GM10266 (cell line): ENCODE data around the gene COPA.

Experiments
- DNase-seq: peaks from one replicate; pipeline ENCODE4 v3.0.0; 2012; ENCODE audit errors: extremely low spot score
- TF ChIP-seq, protein P1 (sequence below): IDR thresholded peaks from 2 replicates; pipeline ENCODE4 v1.5.1; 2012; ENCODE audit warnings: mild to moderate bottlenecking, low read depth; ENCODE audit not compliant: control insufficient read depth, insufficient read depth; ENCODE audit errors: missing control alignments

COPA gene

DNA sequence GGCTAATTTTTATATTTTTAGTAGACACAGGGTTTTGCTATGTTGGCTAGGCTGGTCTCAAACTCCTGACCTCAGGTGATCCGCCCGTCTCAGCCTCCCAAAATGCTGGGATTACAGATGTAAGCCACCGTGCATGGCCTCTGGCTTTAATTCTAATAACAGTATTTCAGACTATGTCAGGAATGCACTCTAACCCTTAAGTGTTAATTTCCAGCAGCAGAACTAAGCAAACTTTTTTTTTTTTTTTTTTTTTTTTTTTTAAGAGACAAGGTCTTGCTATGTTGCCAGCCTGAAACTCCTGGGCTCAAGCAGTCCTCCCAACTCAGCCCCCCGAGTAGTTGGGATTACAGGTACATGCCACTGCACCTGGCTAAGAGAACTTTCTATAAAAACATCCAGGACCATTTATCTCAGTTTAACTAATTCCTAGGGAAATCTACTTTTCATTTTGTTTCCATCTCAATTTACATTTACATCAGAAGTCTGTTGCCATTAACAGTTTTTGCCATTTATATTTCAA, 87.2 kb downstream of the COPA start:
- DNase-seq, result no peak
- TF ChIP-seq, protein P1, sequence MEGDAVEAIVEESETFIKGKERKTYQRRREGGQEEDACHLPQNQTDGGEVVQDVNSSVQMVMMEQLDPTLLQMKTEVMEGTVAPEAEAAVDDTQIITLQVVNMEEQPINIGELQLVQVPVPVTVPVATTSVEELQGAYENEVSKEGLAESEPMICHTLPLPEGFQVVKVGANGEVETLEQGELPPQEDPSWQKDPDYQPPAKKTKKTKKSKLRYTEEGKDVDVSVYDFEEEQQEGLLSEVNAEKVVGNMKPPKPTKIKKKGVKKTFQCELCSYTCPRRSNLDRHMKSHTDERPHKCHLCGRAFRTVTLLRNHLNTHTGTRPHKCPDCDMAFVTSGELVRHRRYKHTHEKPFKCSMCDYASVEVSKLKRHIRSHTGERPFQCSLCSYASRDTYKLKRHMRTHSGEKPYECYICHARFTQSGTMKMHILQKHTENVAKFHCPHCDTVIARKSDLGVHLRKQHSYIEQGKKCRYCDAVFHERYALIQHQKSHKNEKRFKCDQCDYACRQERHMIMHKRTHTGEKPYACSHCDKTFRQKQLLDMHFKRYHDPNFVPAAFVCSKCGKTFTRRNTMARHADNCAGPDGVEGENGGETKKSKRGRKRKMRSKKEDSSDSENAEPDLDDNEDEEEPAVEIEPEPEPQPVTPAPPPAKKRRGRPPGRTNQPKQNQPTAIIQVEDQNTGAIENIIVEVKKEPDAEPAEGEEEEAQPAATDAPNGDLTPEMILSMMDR, result no peak

DNA sequence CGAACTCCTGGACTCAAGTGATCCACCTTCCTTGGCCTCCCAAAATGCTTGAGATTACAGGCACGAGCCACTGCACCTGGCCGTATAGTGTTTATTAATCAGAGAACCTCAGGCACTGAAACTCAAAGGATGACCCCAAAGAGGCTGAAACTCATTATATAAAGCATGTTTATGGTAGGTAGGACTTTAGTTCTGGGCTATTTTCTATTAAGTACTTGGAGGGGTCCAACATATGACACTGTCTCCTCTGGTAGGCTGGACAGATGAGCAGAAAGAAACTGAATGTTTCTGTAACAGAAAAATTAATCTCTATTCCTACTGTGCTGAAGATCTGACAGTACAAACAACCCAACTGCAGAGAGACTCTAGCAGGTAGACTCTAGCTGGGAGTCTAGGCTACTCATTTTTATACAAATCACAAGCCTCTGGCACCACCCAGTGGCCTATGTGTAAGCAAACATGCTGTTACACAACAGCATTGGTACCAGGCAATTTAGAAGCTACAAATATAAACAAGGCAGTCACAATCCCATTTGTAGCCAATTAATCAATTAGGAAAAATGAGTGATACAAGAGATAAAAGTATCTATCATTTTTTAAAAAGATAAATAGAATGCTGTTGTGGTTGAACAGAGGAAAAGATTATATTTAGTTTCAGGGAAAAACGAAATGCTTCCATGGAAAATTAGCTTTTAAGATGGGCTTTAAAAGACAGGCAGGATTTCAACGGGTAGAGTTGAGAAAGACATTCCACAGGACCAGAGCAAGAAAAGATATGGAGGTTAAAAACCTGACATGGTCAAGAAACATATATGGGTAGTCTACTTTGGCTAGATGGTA, 91.1 kb downstream of the COPA start:
- DNase-seq, result peak; percentile 63
- TF ChIP-seq, protein P1, result peak; percentile 79

DNA sequence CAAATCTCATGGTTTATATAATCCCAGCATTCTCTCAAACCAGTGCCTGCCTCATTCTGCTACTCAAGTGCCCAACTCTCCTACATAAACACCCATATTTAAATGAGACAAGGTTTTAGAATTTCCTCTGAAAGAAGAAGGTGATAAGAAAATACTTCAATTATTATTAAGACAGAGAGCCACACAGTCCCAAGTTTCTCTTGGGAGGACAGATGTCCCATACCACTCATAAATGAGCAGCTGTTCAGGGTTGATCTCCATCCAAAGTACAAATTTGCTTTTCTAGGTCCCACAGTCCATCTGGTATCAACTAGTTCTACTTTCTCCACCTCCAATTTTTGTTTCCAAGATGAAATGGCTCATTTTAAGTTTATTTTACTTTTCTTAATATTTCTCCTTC, 92.0 kb downstream of the COPA start:
- TF ChIP-seq, protein P1, result no peak
- no peak for DNase-seq

DNA sequence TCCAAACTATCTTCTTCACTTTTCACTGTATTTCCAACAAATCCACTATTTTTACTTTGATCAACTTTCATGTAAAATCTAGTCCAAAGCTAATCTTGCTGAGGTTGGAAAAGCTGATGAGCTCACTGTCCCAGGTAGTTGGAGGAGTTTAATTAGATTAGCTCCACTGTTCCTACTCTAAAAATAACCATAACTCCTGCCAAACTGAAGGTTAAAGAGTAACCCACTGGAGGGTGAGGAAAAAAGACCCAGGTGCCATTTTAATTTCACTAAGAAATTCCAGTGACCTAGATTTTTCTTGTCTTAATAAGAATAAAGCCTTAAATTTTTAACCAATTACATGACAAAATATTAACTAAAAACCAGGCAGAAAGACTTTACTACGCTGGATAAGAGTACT, 96.0 kb downstream of the COPA start:
- TF ChIP-seq, protein P1, result no peak
- DNase-seq, result no peak

DNA sequence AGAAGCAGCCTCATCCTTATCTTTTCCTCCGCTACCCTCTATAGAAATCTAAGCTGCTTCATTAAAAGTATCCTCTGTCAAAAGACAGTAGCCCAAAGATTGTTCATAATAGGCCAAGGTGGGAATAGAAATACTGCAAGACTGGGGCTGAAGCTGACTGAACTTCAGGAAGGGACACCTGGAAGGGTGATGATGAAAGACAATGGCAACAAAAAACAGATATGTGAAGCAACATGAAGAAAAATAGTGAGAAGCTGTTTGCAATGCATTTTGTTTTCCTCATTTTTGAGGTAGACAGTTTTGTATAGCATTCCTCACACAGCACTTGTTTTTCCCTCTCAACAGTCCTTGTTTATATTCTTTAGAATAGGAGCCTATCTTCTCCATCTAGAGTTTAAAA, 97.6 kb downstream of the COPA start:
- TF ChIP-seq, protein P1, result no peak
- no peak for DNase-seq

DNA sequence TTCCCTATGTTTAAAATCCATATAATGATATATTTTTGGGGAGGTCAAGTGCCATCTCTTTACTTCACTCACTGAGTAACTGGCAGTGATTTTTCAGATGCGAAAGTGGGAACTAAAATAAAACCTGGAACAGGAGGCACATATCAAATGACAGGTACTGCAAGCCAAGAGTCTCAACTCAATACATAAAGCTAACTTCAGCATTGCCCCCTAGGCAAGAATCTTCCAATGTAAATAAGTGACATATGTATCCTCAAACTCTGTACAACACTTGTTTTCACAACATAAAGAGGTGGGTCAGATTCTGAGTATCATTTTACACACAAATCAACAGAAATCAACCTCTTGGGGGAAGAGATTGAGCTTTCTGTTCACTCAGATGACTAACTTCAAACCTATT, 98.8 kb downstream of the COPA start:
- TF ChIP-seq, protein P1, result no peak
- no peak for DNase-seq

DNA sequence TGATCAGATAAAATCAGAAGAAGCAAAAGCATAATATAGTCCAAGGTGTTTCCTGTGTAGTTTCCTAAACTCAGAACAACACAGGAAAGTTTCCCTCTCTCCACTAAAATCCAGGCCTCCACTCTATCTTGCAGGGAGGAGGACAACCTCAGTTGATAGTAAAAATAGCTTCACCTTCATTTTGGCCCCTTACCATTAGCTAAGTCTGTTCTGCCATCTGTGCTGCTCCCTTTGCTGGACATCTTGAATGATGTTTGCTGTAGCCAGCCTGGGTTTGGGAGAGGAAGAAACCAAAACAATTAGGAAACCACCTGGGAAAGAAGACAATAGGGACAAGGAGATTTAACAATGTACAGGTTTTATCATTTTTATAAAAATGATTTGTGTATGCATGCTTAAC, 99.3 kb downstream of the COPA start:
- TF ChIP-seq, protein P1, result no peak
- no peak for DNase-seq
